ENCODE data around the gene TRABD2A. TPM values are rescaled to one million over a fixed set of nuclear protein-coding genes. Genes with fewer than 3 reads are reported as not detected.

TRABD2A gene
- total and polyA plus RNA-seq, 2 donors from 2014 or later, result 2.1 to 3.4 TPM

- intact Hi-C loops (cut with DNase I), result no loop called here
- peaks cover 0 to 6% (median 0%) of the 10 kb centered on the region in 3 donors for H3K4me1 ChIP-seq (ENCODE audit: control insufficient read depth in 2 of 3, insufficient read depth in 2 of 3, low read depth in 1 of 3, low read length in 3 of 3)
- no peaks in the 10 kb centered on the region for H3K36me3 ChIP-seq (ENCODE audit: control insufficient read depth in 2 of 3, insufficient read depth in 3 of 3, low read length in 3 of 3)
- no peak for FAIRE-seq
- TF ChIP-seq, protein P1, sequence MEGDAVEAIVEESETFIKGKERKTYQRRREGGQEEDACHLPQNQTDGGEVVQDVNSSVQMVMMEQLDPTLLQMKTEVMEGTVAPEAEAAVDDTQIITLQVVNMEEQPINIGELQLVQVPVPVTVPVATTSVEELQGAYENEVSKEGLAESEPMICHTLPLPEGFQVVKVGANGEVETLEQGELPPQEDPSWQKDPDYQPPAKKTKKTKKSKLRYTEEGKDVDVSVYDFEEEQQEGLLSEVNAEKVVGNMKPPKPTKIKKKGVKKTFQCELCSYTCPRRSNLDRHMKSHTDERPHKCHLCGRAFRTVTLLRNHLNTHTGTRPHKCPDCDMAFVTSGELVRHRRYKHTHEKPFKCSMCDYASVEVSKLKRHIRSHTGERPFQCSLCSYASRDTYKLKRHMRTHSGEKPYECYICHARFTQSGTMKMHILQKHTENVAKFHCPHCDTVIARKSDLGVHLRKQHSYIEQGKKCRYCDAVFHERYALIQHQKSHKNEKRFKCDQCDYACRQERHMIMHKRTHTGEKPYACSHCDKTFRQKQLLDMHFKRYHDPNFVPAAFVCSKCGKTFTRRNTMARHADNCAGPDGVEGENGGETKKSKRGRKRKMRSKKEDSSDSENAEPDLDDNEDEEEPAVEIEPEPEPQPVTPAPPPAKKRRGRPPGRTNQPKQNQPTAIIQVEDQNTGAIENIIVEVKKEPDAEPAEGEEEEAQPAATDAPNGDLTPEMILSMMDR (IDR thresholded peaks at IDR 0.05; ENCODE audit: borderline replicate concordance, extremely low read depth, insufficient read depth), result no peak
- no peaks in the 10 kb centered on the region for H3K27me3 ChIP-seq (ENCODE audit: control insufficient read depth, insufficient read depth, low read length)
- H3K4me3 ChIP-seq (ENCODE audit: low read length in 3 of 3), result no peak overlapping the region
- H3K9me3 ChIP-seq (ENCODE audit: control insufficient read depth in 2 of 3, insufficient read depth in 1 of 3, low read length in 3 of 3), result no peaks in the 10 kb centered on the region
- no peak for DNase-seq
- no peak overlapping the region for H3K27ac ChIP-seq (ENCODE audit: low read depth in 2 of 2, low read length in 2 of 2)
- H3K9ac ChIP-seq (ENCODE audit: low read length in 3 of 3), result no peak overlapping the region
Observed at GRCh38 chr2:84846041-84846663, 34.7 kb downstream of the TRABD2A start.

- Histone ChIP-seq H3K36me3 (ENCODE audit: control insufficient read depth in 2 of 3, insufficient read depth in 3 of 3, low read length in 3 of 3) (no peaks in the 10 kb centered on the region), H3K4me3 (ENCODE audit: low read length in 3 of 3) (no peak overlapping the region), H3K9ac (ENCODE audit: low read length in 3 of 3) (no peak overlapping the region), H3K27me3 (ENCODE audit: control insufficient read depth, insufficient read depth, low read length) (no peaks in the 10 kb centered on the region), H3K9me3 (ENCODE audit: control insufficient read depth in 2 of 3, insufficient read depth in 1 of 3, low read length in 3 of 3) (no peaks in the 10 kb centered on the region), H3K27ac (ENCODE audit: low read depth in 2 of 2, low read length in 2 of 2) (no peak overlapping the region), H3K4me1 (ENCODE audit: control insufficient read depth in 2 of 3, insufficient read depth in 2 of 3, low read depth in 1 of 3, low read length in 3 of 3) (peaks cover 0 to 6% (median 0%) of the 10 kb centered on the region in 3 donors)
- no peak for DNase-seq
- FAIRE-seq, result no peak
- TF ChIP-seq, protein P1 (IDR thresholded peaks at IDR 0.05; ENCODE audit: borderline replicate concordance, extremely low read depth, insufficient read depth), result no peak
- intact Hi-C loops (cut with DNase I), result no loop called here
Observed at GRCh38 chr2:84844141-84844540, 36.7 kb downstream of the TRABD2A start.

GRCh38 chr2:84841577-84841976, 39.3 kb downstream of the TRABD2A start:
- no peak overlapping the region for H3K9ac ChIP-seq (ENCODE audit: low read length in 3 of 3)
- peaks cover 0 to 5% (median 0%) of the 10 kb centered on the region in 3 donors for H3K9me3 ChIP-seq (ENCODE audit: control insufficient read depth in 2 of 3, insufficient read depth in 1 of 3, low read length in 3 of 3)
- H3K27ac ChIP-seq (ENCODE audit: low read depth in 2 of 2, low read length in 2 of 2), result no peak overlapping the region
- FAIRE-seq, result no peak
- intact Hi-C loops (cut with DNase I), result no loop called here
- no peak overlapping the region for H3K4me3 ChIP-seq (ENCODE audit: low read length in 3 of 3)
- no peak for DNase-seq
- no peaks in the 10 kb centered on the region for H3K27me3 ChIP-seq (ENCODE audit: control insufficient read depth, insufficient read depth, low read length)
- H3K4me1 ChIP-seq (ENCODE audit: control insufficient read depth in 2 of 3, insufficient read depth in 2 of 3, low read depth in 1 of 3, low read length in 3 of 3), result peaks cover 0 to 3% (median 0%) of the 10 kb centered on the region in 3 donors
- no peaks in the 10 kb centered on the region for H3K36me3 ChIP-seq (ENCODE audit: control insufficient read depth in 2 of 3, insufficient read depth in 3 of 3, low read length in 3 of 3)
- TF ChIP-seq, protein P1 (IDR thresholded peaks at IDR 0.05; ENCODE audit: borderline replicate concordance, extremely low read depth, insufficient read depth), result no peak

GRCh38 chr2:84840306-84840705, 40.6 kb downstream of the TRABD2A start:
- intact Hi-C loops (cut with DNase I), result no loop called here
- Histone ChIP-seq H3K27ac (ENCODE audit: low read depth in 2 of 2, low read length in 2 of 2) (no peak overlapping the region), H3K36me3 (ENCODE audit: control insufficient read depth in 2 of 3, insufficient read depth in 3 of 3, low read length in 3 of 3) (no peaks in the 10 kb centered on the region), H3K4me1 (ENCODE audit: control insufficient read depth in 2 of 3, insufficient read depth in 2 of 3, low read depth in 1 of 3, low read length in 3 of 3) (no peaks in the 10 kb centered on the region), H3K9me3 (ENCODE audit: control insufficient read depth in 2 of 3, insufficient read depth in 1 of 3, low read length in 3 of 3) (peaks cover 0 to 5% (median 3%) of the 10 kb centered on the region in 3 donors), H3K9ac (ENCODE audit: low read length in 3 of 3) (no peak overlapping the region), H3K4me3 (ENCODE audit: low read length in 3 of 3) (no peak overlapping the region), H3K27me3 (ENCODE audit: control insufficient read depth, insufficient read depth, low read length) (no peaks in the 10 kb centered on the region)
- TF ChIP-seq, protein P1 (IDR thresholded peaks at IDR 0.05; ENCODE audit: borderline replicate concordance, extremely low read depth, insufficient read depth), result no peak
- FAIRE-seq (no peak), DNase-seq (no peak)

Measured in kidney (tissue), 14 donors.